Adrenal gland (tissue), 19 donors: ENCODE data around the gene TEX54. TPM values are rescaled to one million over a fixed set of nuclear protein-coding genes. Genes with fewer than 3 reads are reported as not detected.

Experiments
- DNase-seq, 7 donors: peaks; one replicate each; pipeline ENCODE4 v3.0.0-alpha.2; 2019 to 2020
- H3K27ac ChIP-seq, 5 donors: fragments of 200-600 bp; sonication (generic) in 4 of 5; 1 replicate in 3 of 5; 2 replicates in 2 of 5; pipeline versions ENCODE4 v1.5.1 to v1.8.0; 2016 to 2020; ENCODE audit warnings: mild to moderate bottlenecking in 1 of 5
- H3K27me3 ChIP-seq: fragments of 200-600 bp; 2 replicates; pipeline ENCODE4 v1.8.0; 2021
- H3K36me3 ChIP-seq, 2 donors: fragments of 200-600 bp; replicated peaks in 1 of 2; 1 replicate in 1 of 2; 2 replicates in 1 of 2; pipeline versions ENCODE4 v1.5.1 to v1.8.0; 2018 to 2022
- H3K4me1 ChIP-seq, 2 donors: fragments of 200-600 bp; replicated peaks in 1 of 2; 1 replicate in 1 of 2; 2 replicates in 1 of 2; pipeline versions ENCODE4 v1.5.1 to v1.8.0; 2018 to 2021
- H3K4me3 ChIP-seq, 4 donors: fragments of 200-600 bp; sonication (generic) in 3 of 4; one replicate each; pipeline ENCODE4 v1.5.1; 2016 to 2018
- H3K9me3 ChIP-seq, 3 donors: fragments of 200-600 bp; sonication (generic) in 1 of 3; replicated peaks in 1 of 3; 1 replicate in 2 of 3; 2 replicates in 1 of 3; pipeline versions ENCODE4 v1.5.1 to v1.8.0; 2016 to 2021
- POLR2A ChIP-seq, 2 donors: fragments of 450-650 bp; IDR thresholded peaks; one replicate each; pipeline ENCODE4 v1.6.1; 2017; ENCODE audit warnings: antibody characterized with exemption in 2 of 2, mild to moderate bottlenecking in 2 of 2, moderate library complexity in 1 of 2
- WGBS, 4 donors: extraction: QIAGEN DNeasy Blood & Tissue Kit in 2 of 4; methylation state at CpG; one replicate each; pipeline versions ENCODE4 v1.1.5 to v1.1.7; 2013 to 2017; 5-methylcytosine and 5-hydroxymethylcytosine counted together
- intact Hi-C, 2 donors: fragments of 100-400 bp; cut with DNase I; formaldehyde crosslinking; loops; one replicate each; pipeline versions ENCODE4 v1.14.1 to v1.15.0; 2022 to 2023
- long read RNA-seq, 10 donors: library from polyadenylated mRNA in 3 of 10; unstranded in 2 of 10; stranded (forward) in 1 of 10; transcript quantifications; one replicate each; pipeline ENCODE4 v2.0.0 and lab custom pipeline, GENCODE V29; 2021 to 2026
- polyA plus RNA-seq, 3 donors: library from polyadenylated mRNA; stranded (reverse); fragments of 200-250 nt in 2 of 3; fragments of 350-450 nt in 1 of 3; fragmentation: Illumina TruSeq in 1 of 3; extraction: RNeasy Lipid Tissue Mini Kit (QIAGEN cat#74804) in 1 of 3; gene quantifications; one replicate each; pipeline ENCODE4 v1.2.3, GENCODE V29; 2013 to 2014
- total RNA-seq, 9 donors: library from RNA; depleted of rRNA in 4 of 9; stranded (reverse); fragments of >200 nt in 4 of 9; fragments of 120-200 nt in 1 of 9; fragmentation: NEBNext Ultra II Directional in 1 of 9; extraction: Animal tissue kit (Norgen Biotek cat#: 25700) in 1 of 9; gene quantifications; one replicate each; pipeline versions ENCODE4 v1.1.0 to v1.2.4, GENCODE V29; 2013 to 2023
- TF ChIP-seq, protein P1 (sequence below), 6 experiments: fragments of 450-650 bp in 4 of 6; fragments of 200-600 bp in 2 of 6; sonication (generic) in 1 of 6; IDR thresholded peaks; 1 replicate in 5 of 6; 2 replicates in 1 of 6; pipeline versions ENCODE4 v1.5.1 to v1.8.0; 2016 to 2021; ENCODE audit warnings: antibody characterized with exemption in 6 of 6, mild to moderate bottlenecking in 2 of 6, moderate library complexity in 1 of 6
- donor health status: healthy with polysubstance abuse.
- donor health status: Bipolar disorder and iron deficiency.
- donor health status: DM: yes; HTN: yes; CAD: no.
- donor health status: DM: no; HTN: no; CAD: no.
- donor health status: DM: no; HTN: no; CAD: no.
- donor health status: DM: yes; HTN: yes; CAD: no.

Gene TEX54
- total RNA-seq (not detected), polyA plus RNA-seq (1 to 10 TPM in 1 of 3 donors, under 1 TPM in 1, not detected in 1; 0.27 to 1.4 TPM)
- long read RNA-seq, donor 1, partial matches to known transcripts: 0 of 1 reads
- long read RNA-seq, donor 1, other reads (novel, unspliced or antisense): 0 of 1 reads
- long read RNA-seq, donor 2: 0 reads
- long read RNA-seq, donor 3: 0 reads
- long read RNA-seq, donor 4: 0 reads
- long read RNA-seq, donor 5: 0 reads
- long read RNA-seq, donor 6: 0 reads
- long read RNA-seq, donor 7, partial matches to known transcripts: 0 of 1 reads
- long read RNA-seq, donor 7, other reads (novel, unspliced or antisense): 0 of 1 reads
- long read RNA-seq, donor 8, partial matches to known transcripts: 0 of 1 reads
- long read RNA-seq, donor 8, other reads (novel, unspliced or antisense): 0 of 1 reads
- long read RNA-seq, donor 9: 0 reads
- long read RNA-seq, donor 10, partial matches to known transcripts: 0 of 2 reads
- long read RNA-seq, donor 10, other reads (novel, unspliced or antisense): 0 of 2 reads

DNA sequence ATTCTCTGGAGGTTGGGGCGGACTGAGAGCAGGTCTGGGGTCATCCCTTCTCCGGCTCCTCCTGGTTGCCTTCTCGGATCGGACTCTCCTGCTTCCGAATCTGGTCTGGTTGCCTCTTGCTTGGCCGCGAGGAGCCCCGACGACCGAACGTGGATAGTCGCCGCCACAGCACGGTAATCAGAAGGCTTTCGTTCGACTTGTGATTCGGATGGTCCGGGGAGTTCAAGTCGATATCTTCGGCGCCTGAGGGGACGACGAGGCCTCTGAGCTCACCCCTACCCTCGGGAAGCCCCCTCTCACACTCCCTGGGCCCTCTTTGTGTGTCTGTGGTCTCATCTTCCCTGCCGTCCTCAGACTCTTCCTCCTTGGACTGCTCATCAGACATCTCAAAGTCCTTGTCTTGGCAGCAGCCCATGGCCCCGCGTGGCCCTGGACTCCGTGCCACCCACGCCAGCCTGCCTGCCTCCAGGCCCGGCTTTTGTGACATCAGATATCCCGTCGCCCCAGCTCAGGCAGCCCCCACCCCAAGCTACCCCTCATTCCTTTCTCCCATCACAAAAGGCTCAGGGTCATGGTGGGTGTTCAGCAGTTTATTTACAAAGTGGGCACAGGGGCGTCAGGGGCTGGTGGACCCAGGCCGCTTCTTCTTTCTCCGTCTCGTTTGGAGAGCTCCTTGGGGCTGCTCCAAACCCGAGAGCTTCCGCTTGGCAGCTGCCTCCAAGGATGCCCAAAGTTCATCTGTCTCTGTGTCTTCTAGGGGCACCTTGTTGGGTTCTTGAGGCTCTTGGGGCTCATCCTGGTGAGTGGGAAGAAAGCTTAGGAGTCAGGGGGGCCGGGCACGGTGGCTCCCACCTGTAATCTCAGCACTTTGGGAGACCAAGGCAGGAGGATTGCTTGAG is at the start of gene TEX54:
Gene TEX54 (minus strand): TSS at position 506 of the 899 bp plus-strand sequence.
- intact Hi-C loops: no loop called here

DNA sequence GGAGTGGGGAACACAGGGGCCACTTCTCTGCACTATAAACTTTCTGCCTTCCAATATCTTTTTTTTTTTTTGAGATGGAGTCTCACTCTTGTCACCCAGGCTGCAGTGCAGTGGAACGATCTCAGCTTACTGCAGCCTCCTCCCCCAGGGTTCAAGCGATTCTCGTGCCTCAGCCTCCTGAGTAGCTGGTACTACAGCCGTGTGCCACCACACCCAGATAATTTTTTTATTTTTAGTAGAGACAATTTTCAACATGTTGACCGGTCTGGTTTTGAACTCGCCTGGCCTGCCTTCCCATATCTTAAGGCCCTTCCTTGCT is 49.7 kb upstream of the TEX54 start:
- 38 to 48% (median 47%) methylated on average over 6 of the region's 6 CpGs for WGBS, 4 donors
- Histone ChIP-seq H3K4me1 (peaks cover 41 to 52% of the 10 kb centered on the region in 2 donors), H3K27ac (peak overlapping the region in 4 of 5 donors; percentile 0 to 100 (median 93)), H3K4me3 (peak overlapping the region in 2 of 4 donors; percentile 72 to 84), H3K27me3 (no peaks in the 10 kb centered on the region), H3K9me3 (no peaks in the 10 kb centered on the region), H3K36me3 (peaks cover 0 to 50% of the 10 kb centered on the region in 2 donors)
- no peak for DNase-seq
- intact Hi-C loops: no loop called here
- TF ChIP-seq POLR2A (IDR thresholded peaks at IDR 0.05): no peak
- TF ChIP-seq, protein P1, sequence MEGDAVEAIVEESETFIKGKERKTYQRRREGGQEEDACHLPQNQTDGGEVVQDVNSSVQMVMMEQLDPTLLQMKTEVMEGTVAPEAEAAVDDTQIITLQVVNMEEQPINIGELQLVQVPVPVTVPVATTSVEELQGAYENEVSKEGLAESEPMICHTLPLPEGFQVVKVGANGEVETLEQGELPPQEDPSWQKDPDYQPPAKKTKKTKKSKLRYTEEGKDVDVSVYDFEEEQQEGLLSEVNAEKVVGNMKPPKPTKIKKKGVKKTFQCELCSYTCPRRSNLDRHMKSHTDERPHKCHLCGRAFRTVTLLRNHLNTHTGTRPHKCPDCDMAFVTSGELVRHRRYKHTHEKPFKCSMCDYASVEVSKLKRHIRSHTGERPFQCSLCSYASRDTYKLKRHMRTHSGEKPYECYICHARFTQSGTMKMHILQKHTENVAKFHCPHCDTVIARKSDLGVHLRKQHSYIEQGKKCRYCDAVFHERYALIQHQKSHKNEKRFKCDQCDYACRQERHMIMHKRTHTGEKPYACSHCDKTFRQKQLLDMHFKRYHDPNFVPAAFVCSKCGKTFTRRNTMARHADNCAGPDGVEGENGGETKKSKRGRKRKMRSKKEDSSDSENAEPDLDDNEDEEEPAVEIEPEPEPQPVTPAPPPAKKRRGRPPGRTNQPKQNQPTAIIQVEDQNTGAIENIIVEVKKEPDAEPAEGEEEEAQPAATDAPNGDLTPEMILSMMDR (IDR thresholded peaks at IDR 0.05): no peak

More for the DNA sequence above, at the start of gene TEX54:
- TF ChIP-seq, protein P1 (IDR thresholded peaks at IDR 0.05): no peak
- TF ChIP-seq POLR2A (IDR thresholded peaks at IDR 0.05): no peak
- H3K36me3 ChIP-seq: peaks cover 0 to 48% of the 10 kb centered on the region in 2 donors
- H3K9me3 ChIP-seq: no peaks in the 10 kb centered on the region
- peak within 1 kb of the TSS; percentile 83 to 98 (median 96) for H3K27ac ChIP-seq
- H3K4me3 ChIP-seq: peak within 1 kb of the TSS; percentile 5 to 93 (median 88)
- H3K4me1 ChIP-seq: peaks cover 14 to 23% of the 10 kb centered on the region in 2 donors
- no peaks in the 10 kb centered on the region for H3K27me3 ChIP-seq
- WGBS, 4 donors: 8 to 13% (median 9%) methylated on average over 25 to 40 of the region's 40 CpGs
- peak; percentile 53 to 84 (median 75) for DNase-seq

DNA sequence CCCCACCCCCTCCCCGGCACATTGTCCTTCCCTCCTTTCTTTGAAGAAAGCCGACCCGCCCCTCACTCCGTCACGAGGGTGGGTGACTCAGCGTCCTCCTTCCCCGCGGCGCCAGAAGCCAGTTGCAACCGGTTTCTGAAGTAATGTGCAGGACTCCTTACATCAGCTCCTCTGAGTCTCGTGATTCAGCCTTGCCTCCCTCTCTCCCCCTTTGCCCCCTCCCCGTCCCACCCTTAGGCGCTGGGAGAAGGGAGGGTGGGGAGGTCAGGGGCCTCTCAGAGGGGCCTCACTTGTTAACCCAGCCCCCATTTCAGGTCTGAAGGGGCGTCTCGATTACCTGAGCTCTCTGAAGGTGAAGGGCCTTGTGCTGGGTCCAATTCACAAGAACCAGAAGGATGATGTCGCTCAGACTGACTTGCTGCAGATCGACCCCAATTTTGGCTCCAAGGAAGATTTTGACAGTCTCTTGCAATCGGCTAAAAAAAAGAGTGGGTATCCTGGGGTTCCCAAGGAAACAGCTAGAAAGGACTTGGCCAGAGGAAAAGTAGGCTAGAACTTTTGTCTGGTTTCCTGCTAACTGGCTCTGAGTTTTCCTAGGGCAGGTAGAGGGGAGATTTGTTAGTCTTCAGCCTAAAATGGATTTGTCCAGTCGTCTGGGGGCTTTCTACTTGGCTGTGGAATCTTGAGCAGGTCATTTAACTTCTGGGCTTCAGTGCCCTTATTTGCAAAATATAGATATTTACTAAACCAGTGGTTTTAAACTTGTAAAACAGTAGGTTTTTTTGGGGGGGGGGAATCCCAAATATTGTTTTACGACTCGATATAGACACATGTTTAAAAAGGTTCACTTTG is 49.2 kb upstream of the TEX54 start:
- Histone ChIP-seq H3K27me3 (no peaks in the 10 kb centered on the region), H3K9me3 (no peaks in the 10 kb centered on the region), H3K4me1 (peaks cover 41 to 47% of the 10 kb centered on the region in 2 donors), H3K27ac (peak overlapping the region; percentile 55 to 100 (median 95)), H3K4me3 (peak overlapping the region in 3 of 4 donors; percentile 20 to 84 (median 72)), H3K36me3 (peaks cover 0 to 44% of the 10 kb centered on the region in 2 donors)
- WGBS, 4 donors: 4 to 7% (median 5%) methylated on average over 11 to 21 of the region's 21 CpGs
- no peak for TF ChIP-seq POLR2A (IDR thresholded peaks at IDR 0.05)
- TF ChIP-seq, protein P1 (IDR thresholded peaks at IDR 0.05): no peak
- DNase-seq: peak; percentile 95 to 98 (median 97)
- intact Hi-C loops: no loop called here
